Endothelial cell of umbilical vein (primary cell): Measurements from ENCODE around the gene CARMIL3. TPM values are rescaled to one million over a fixed set of nuclear protein-coding genes. Genes with fewer than 3 reads are reported as not detected.

Source experiments
- BruUV-seq: library from RNA; stranded (reverse); fragments of 400-500 nt; replicated peaks from 2 replicates; lab custom pipeline; 2021; lab: Mats Ljungman, UMichigan
- CTCF ChIA-PET: fragments of 300-600, 350-600 bp; sonication (Branson Sonifier 250); formaldehyde crosslinking; loops from one replicate; lab custom pipeline; 2021; ENCODE audit warnings: antibody characterized with exemption, inconsistent platforms; lab: Charles Lee
- POLR2A ChIA-PET: fragments of 300-600, 350-600 bp; sonication (Branson Sonifier 250); formaldehyde crosslinking; loops from one replicate; lab custom pipeline; 2021; ENCODE audit warnings: antibody characterized with exemption, inconsistent platforms; lab: Charles Lee
- DNase-seq: peaks from one replicate; pipeline ENCODE4 v3.0.0-alpha.2; 2011; ENCODE audit warnings: low read depth, low spot score
- FAIRE-seq: peaks from 2 replicates; lab custom pipeline; 2011; peaks lifted over from hg19 to GRCh38; lab: Jason Lieb, UNC
- H2AFZ ChIP-seq: 2 replicates; pipeline ENCODE4 v1.6.0; 2012; ENCODE audit warnings: low read depth, low read length, control low read depth, inconsistent platforms
- H3K27ac ChIP-seq: 2 replicates; pipeline ENCODE4 v1.5.1; 2011; ENCODE audit warnings: low read depth, mild to moderate bottlenecking, control low read depth, low read length, moderate library complexity; ENCODE audit not compliant: insufficient read depth
- H3K27me3 ChIP-seq, 2 experiments: 2 replicates each; pipeline versions ENCODE4 v1.6.0 to v1.6.1; 2011; ENCODE audit warnings: low read length in 2 of 2, mixed read lengths in 1 of 2; ENCODE audit not compliant: control insufficient read depth in 2 of 2, insufficient read depth in 2 of 2
- H3K36me3 ChIP-seq, 2 experiments: 2 replicates in 1 of 2; 3 replicates in 1 of 2; pipeline ENCODE4 v1.5.1; 2011; ENCODE audit warnings: low read length in 2 of 2, mild to moderate bottlenecking in 1 of 2, moderate library complexity in 1 of 2; ENCODE audit not compliant: control insufficient read depth in 2 of 2, insufficient read depth in 2 of 2; ENCODE audit errors: extremely low read depth in 1 of 2
- H3K4me1 ChIP-seq: 3 replicates; pipeline ENCODE4 v1.5.1; 2011; ENCODE audit warnings: mild to moderate bottlenecking, low read length; ENCODE audit not compliant: control insufficient read depth, insufficient read depth; ENCODE audit errors: extremely low read depth
- H3K4me2 ChIP-seq: 2 replicates; pipeline ENCODE4 v1.6.1; 2011; ENCODE audit warnings: low read length, control low read depth, mixed read lengths; ENCODE audit not compliant: insufficient read depth
- H3K4me3 ChIP-seq, 3 experiments: fragments of 200-600 bp in 1 of 3; sonication (generic), shearing (Covaris generic) in 1 of 3; replicated peaks in 1 of 3; 2 replicates each; pipeline ENCODE4 v1.5.1; 2011 to 2016; ENCODE audit warnings: control low read depth in 3 of 3, low read length in 3 of 3, mild to moderate bottlenecking in 2 of 3, inconsistent platforms in 1 of 3, low read depth in 1 of 3, moderate library complexity in 1 of 3; ENCODE audit not compliant: insufficient read depth in 1 of 3
- H3K79me2 ChIP-seq: 2 replicates; pipeline ENCODE4 v1.6.0; 2012; ENCODE audit warnings: low read length, inconsistent platforms; ENCODE audit not compliant: control insufficient read depth, insufficient read depth
- H3K9ac ChIP-seq: replicated peaks from 2 replicates; pipeline ENCODE3; 2011; ENCODE audit warnings: low read length, control low read depth; ENCODE audit not compliant: insufficient read depth; ENCODE audit errors: extremely low read depth
- H3K9me1 ChIP-seq: replicated peaks from 3 replicates; pipeline ENCODE4 v1.6.0; 2011; ENCODE audit warnings: mild to moderate bottlenecking, low read length; ENCODE audit not compliant: control insufficient read depth, insufficient read depth; ENCODE audit errors: extremely low read depth
- H3K9me3 ChIP-seq: replicated peaks from 2 replicates; pipeline ENCODE4 v1.5.1; 2012; ENCODE audit warnings: low read length, inconsistent platforms; ENCODE audit not compliant: control insufficient read depth, insufficient read depth
- H4K20me1 ChIP-seq: replicated peaks from 2 replicates; pipeline ENCODE3; 2011; ENCODE audit warnings: mild to moderate bottlenecking, low read length; ENCODE audit not compliant: control insufficient read depth, insufficient read depth; ENCODE audit errors: extremely low read depth
- CTCF ChIP-seq, 2 donors: IDR thresholded peaks; 1 replicate in 1 of 2; 2 replicates in 1 of 2; pipeline ENCODE4 v1.5.1; 2011; ENCODE audit warnings: low read length in 2 of 2, mild to moderate bottlenecking in 2 of 2, moderate library complexity in 2 of 2, control low read depth in 1 of 2, inconsistent platforms in 1 of 2, low read depth in 1 of 2; ENCODE audit not compliant: insufficient read depth in 1 of 2; ENCODE audit errors: extremely low read depth in 1 of 2
- EZH2 ChIP-seq: IDR thresholded peaks from 2 replicates; pipeline ENCODE4 v1.6.1; 2012; ENCODE audit warnings: borderline replicate concordance, low read depth, mild to moderate bottlenecking, moderate library complexity, low read length, inconsistent platforms; ENCODE audit not compliant: severe bottlenecking
- FOS ChIP-seq: IDR thresholded peaks from 2 replicates; pipeline ENCODE4 v1.6.1; 2011; ENCODE audit warnings: mild to moderate bottlenecking, low read length, moderate library complexity, borderline replicate concordance; ENCODE audit not compliant: insufficient read depth
- GATA2 ChIP-seq: IDR thresholded peaks from 2 replicates; pipeline ENCODE4 v1.7.0; 2011; ENCODE audit warnings: low read depth, mild to moderate bottlenecking, moderate library complexity, mixed read lengths, low read length; ENCODE audit not compliant: insufficient read length, insufficient read depth
- JUN ChIP-seq: IDR thresholded peaks from 2 replicates; pipeline ENCODE4 v1.6.1; 2011; ENCODE audit warnings: borderline replicate concordance, low read depth; ENCODE audit not compliant: insufficient read length, insufficient read depth
- MAX ChIP-seq: IDR thresholded peaks from 2 replicates; pipeline ENCODE4 v1.6.1; 2011; ENCODE audit not compliant: insufficient read depth, insufficient read length
- MYC ChIP-seq: IDR thresholded peaks from one replicate; pipeline ENCODE4 v1.6.1; 2011; ENCODE audit warnings: mild to moderate bottlenecking, low read depth, low read length
- POLR2A ChIP-seq: IDR thresholded peaks from 2 replicates; pipeline ENCODE4 v1.6.1; 2012; ENCODE audit warnings: low read depth, mild to moderate bottlenecking, control low read depth, low read length
- POLR2AphosphoS5 ChIP-seq: IDR thresholded peaks from 2 replicates; pipeline ENCODE4 v1.6.1; 2012; ENCODE audit warnings: low read depth, mild to moderate bottlenecking, control low read depth, low read length, moderate library complexity; ENCODE audit not compliant: insufficient read depth
- dilution Hi-C: fragments of 300-500 bp; cut with MboI; formaldehyde crosslinking; loops from one replicate; pipeline ENCODE4 v1.15.0; 2019; ENCODE audit warnings: low sequenced_read_pairs; ENCODE audit not compliant: extremely low pct_ligation_motif_present
- intact Hi-C: fragments of 100-400 bp; cut with micrococcal nuclease; formaldehyde crosslinking; loops from one replicate; pipeline ENCODE4 v1.10.0; 2022
- polyA plus RNA-seq, 4 experiments: library from polyadenylated mRNA; depleted of rRNA in 3 of 4; stranded (reverse) in 3 of 4; unstranded in 1 of 4; fragments of >200 nt; gene quantifications; 2 replicates each; pipeline versions ENCODE4 v1.2.1 to v1.2.3, GENCODE V29; 2011 to 2012; ENCODE audit warnings: missing spikeins in 1 of 4
- total RNA-seq: library from RNA; stranded (reverse); gene quantifications from 2 replicates; pipeline ENCODE4 v1.2.3, GENCODE V29; 2021

Gene CARMIL3
- total and polyA plus RNA-seq, 2 donors (not counting 3 experiments of a cell fraction or from before 2014, with no cell fraction given), result 0.03 TPM; not detected in 1

- ChIA-PET CTCF (interaction anchor here (0.9 to 9.5 kb wide), 20 partner anchors 11 to 251 kb away, joined by 3 to 420 read pairs (median 14); partner anchors contain the start of genes CHMP4A, CIDEB, DCAF11 and DHRS1), POLR2A (interaction anchor here (1.7 to 2.0 kb wide), 2 partner anchors 33 to 52 kb away, joined by 7 to 8 read pairs; no protein-coding TSS in a partner anchor)
- H2AFZ ChIP-seq, result no peak overlapping the region
- no peaks in the 10 kb centered on the region for H3K36me3 ChIP-seq
- intact Hi-C loops (loop anchor here (5.0 kb wide), 1 partner anchor 160 kb away; the partner anchor contains the start of gene MDP1), dilution Hi-C loops (no loop called here)
- FAIRE-seq (no peak), DNase-seq (no peak)
- H4K20me1 ChIP-seq, result no peaks in the 10 kb centered on the region
- no peak overlapping the region for H3K4me2 ChIP-seq
- no peak overlapping the region for H3K9ac ChIP-seq
- no peaks in the 10 kb centered on the region for H3K27me3 ChIP-seq
- H3K9me1 ChIP-seq, result no peaks in the 10 kb centered on the region
- no peaks in the 10 kb centered on the region for H3K79me2 ChIP-seq
- no TSS peak for BruUV-seq
- no peak for TF ChIP-seq FOS
- TF ChIP-seq POLR2A, result no peak
- no peak for TF ChIP-seq CTCF (IDR thresholded peaks at IDR 0.05; ENCODE audit: extremely low read depth in 1 of 2, insufficient read depth in 1 of 2, low read depth in 1 of 2, low read length in 2 of 2)
- TF ChIP-seq POLR2AphosphoS5, result no peak
- no peak for TF ChIP-seq MYC
- TF ChIP-seq EZH2, result no peak
- TF ChIP-seq GATA2, result no peak
- TF ChIP-seq MAX, result no peak
- no peak for TF ChIP-seq JUN
- no peak overlapping the region for H3K27ac ChIP-seq
- H3K4me3 ChIP-seq, result no peak overlapping the region
- no peaks in the 10 kb centered on the region for H3K9me3 ChIP-seq
- H3K4me1 ChIP-seq, result peaks cover 1% of the 10 kb centered on the region
These were observed 5.5 kb downstream of the CARMIL3 start for GRCh38 chr14:24057271-24057670.
